ENCODE measurements around the gene IREB2.

DNA sequence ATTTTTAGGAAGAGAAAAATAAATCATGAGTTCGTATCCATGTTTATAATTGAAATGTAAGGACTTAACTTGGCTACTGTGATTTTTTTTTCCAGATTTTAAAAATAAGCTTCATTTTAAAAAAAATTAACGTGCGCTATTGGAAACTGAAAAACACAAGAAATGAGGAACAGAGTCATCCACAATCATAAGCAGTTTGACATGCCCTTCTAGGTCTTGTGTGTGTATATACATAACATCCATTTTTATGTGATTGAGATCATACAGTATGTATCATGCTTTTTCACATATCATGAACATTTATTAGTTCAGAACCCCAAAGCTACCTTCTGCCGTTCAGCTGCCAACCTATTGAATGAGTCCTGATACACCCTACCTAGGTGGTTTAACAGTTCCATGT is 22.7 kb downstream of the IREB2 start:
- no peak for TF ChIP-seq CTCF (IDR thresholded peaks at IDR 0.05)
- TF ChIP-seq, protein P1, sequence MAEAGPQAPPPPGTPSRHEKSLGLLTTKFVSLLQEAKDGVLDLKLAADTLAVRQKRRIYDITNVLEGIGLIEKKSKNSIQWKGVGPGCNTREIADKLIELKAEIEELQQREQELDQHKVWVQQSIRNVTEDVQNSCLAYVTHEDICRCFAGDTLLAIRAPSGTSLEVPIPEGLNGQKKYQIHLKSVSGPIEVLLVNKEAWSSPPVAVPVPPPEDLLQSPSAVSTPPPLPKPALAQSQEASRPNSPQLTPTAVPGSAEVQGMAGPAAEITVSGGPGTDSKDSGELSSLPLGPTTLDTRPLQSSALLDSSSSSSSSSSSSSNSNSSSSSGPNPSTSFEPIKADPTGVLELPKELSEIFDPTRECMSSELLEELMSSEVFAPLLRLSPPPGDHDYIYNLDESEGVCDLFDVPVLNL (CRISPR knock-in tag; IDR thresholded peaks at IDR 0.05; ENCODE audit: borderline replicate concordance, low read depth) = no peak
- TF ChIP-seq ELF4 (CRISPR knock-in tag; IDR thresholded peaks at IDR 0.05; ENCODE audit: low read depth) = no peak
- no peak for TF ChIP-seq ETV6 (CRISPR knock-in tag; IDR thresholded peaks at IDR 0.05)
- no peak for TF ChIP-seq PRDM15 (CRISPR knock-in tag; IDR thresholded peaks at IDR 0.05)
- no peak for TF ChIP-seq ZNF232 (CRISPR knock-in tag; IDR thresholded peaks at IDR 0.05)

All from WTC11 (cell line).